ENCODE results near the gene AKT2.
A peak's percentile ranks its signal among the peaks of the same experiment; 100 is the strongest.

The AKT2 gene

GRCh38 chr19:40298026-40298425 is 12.9 kb upstream of the AKT2 start:
- DNase-seq, result no peak

- DNase-seq, result no peak
These were observed 9.4 kb upstream of the AKT2 start for GRCh38 chr19:40294560-40294959.

- no peak for DNase-seq
These were observed 1.9 kb upstream of the AKT2 start for GRCh38 chr19:40286971-40287421.

GRCh38 chr19:40286235-40286970 is 1.3 kb upstream of the AKT2 start:
- no peak for DNase-seq

- peak; percentile 100 for DNase-seq
These were observed 449 bp upstream of the AKT2 start for GRCh38 chr19:40285353-40286234.

GRCh38 chr19:40284251-40284500 is 969 bp downstream of the AKT2 start:
- DNase-seq, result no peak

GRCh38 chr19:40283414-40284250 is 1.5 kb downstream of the AKT2 start:
- DNase-seq, result peak; percentile 61

- DNase-seq, result no peak
These were observed 2.2 kb downstream of the AKT2 start for GRCh38 chr19:40282920-40283319.

GRCh38 chr19:40282209-40282580 is 3.0 kb downstream of the AKT2 start:
- DNase-seq, result no peak

- DNase-seq, result no peak
These were observed 3.5 kb downstream of the AKT2 start for GRCh38 chr19:40281381-40282208.

- no peak for DNase-seq
These were observed 4.4 kb downstream of the AKT2 start for GRCh38 chr19:40280608-40281221.

GRCh38 chr19:40279761-40280607 is 5.2 kb downstream of the AKT2 start:
- no peak for DNase-seq

- peak; percentile 94 for DNase-seq
These were observed 6.0 kb downstream of the AKT2 start for GRCh38 chr19:40279120-40279551.

- DNase-seq, result no peak
These were observed 6.6 kb downstream of the AKT2 start for GRCh38 chr19:40278361-40279035.

GRCh38 chr19:40277356-40278059 is 7.6 kb downstream of the AKT2 start:
- no peak for DNase-seq

- DNase-seq, result no peak
These were observed 10.3 kb downstream of the AKT2 start for GRCh38 chr19:40274585-40275544.

- no peak for DNase-seq
These were observed 11.4 kb downstream of the AKT2 start for GRCh38 chr19:40273469-40274360.
